ENCODE data around the gene LCN15.

The LCN15 gene

GRCh38 chr9:136738960-136739359 lies 25.4 kb downstream of the LCN15 start:
- no peak for DNase-seq

- no peak for DNase-seq
These were observed 28.4 kb downstream of the LCN15 start for GRCh38 chr9:136735812-136736480.

DNA sequence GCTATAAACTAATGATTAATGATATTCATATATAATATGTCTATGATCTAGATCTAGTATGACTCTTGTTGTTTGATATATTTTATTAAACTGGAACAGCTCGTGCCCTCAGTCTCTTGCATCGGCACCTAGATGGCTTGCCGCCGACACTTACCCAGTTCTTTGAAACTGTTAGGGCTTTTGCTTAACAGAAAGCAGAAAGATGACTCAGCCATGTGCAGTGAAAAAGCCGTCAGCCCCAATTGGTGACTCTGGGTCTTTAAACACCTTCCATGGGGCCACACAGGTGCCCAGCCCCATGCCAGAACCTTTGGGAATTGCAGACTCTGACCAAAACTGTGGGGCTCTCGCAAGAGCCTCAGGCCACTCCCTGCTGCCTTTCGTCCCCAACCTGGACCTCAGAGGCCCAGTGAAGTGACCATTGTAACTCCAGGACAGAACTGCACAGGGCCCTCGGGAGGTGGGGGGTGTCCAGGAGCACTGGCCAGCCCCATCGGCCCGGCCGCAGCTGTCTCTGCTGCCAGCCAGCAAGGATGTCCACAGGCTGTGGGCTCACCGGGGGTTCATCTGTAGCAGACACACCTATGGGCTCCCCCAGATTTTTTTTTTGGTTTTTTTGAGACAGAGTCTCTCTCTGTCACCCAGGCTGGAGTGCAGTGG lies 29.4 kb downstream of the LCN15 start:
- no peak for DNase-seq

DNA sequence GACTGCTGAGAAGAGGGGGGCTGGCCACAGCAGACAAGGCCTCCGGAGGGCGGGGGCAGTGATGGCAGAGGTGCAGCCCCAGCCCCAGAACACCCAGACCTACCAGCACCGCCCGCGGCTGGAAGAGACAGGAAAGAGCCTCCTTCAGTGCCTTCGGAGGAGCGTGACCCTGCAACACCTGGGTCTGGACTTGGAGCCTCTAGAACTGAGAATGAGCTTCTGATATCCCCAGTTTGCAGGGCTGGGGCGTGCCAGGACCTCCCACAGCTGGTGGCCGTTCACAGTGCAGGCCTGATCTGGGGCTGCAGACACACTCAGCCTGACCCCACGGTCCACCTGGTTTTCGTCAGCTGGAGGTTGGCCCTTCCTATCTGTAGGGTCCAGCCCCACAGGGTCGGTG lies 30.7 kb downstream of the LCN15 start:
- no peak for DNase-seq

DNA sequence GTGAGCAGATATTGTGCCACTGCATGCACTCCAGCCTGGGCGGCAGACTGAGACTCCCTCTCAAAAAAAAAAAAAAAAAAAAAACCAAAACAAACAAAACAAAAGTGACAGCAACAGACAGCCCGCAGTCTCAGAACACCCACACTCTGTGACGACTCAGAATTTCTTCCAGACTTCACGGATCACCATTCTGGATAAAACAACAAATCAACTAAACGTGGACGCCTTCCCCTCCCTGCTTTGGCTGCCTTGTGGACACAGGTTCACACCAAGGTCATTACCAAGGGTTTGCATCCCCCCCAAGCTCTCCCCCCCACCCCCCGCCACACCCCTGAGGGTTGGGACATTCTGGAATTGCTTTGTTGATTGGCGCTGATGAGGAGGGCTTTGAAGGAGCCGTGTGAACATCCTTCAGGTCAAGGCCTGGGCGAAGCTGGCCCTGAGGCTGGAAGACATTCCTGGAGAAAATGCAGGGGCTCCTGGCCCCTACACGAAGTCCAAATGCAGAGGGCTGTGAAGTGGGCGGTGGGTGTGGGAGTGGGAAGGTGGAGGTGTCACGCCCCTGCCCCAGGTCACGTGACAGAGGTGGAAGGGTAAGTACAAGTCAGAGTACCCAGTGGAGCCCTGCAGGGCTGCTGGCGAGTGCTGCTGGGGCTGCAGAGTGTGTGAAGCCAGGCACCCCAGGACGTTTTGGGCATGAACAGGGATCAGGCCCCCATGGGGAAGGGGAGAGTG lies 31.7 kb downstream of the LCN15 start:
- DNase-seq: no peak

- DNase-seq: no peak
These were observed 34.4 kb downstream of the LCN15 start for GRCh38 chr9:136729926-136730325.

DNA sequence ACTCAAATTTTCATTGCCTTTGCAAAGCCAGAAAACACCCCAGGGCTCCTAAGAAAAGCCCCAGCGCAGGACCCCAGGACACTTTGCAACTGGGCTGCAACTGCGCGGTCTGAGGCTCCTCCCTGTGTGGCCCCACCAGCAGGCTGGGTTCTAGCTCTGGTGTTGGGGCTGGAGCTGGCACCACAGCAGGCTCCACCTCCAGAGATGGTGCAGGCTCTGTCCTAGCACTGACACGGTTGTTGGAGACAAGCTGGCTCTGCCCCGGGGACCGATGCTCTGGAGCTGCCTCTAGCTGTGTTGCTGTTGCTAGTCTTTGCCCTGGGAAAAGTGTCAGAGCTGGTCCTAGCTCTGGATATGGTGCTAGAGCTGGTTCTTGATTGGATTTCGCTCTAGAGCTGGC lies 35.2 kb downstream of the LCN15 start:
- no peak for DNase-seq

- no peak for DNase-seq
These were observed 35.7 kb downstream of the LCN15 start for GRCh38 chr9:136728548-136729123.

GRCh38 chr9:136728080-136728547 lies 36.2 kb downstream of the LCN15 start:
- DNase-seq: peak; percentile 18 to 80

GRCh38 chr9:136726631-136727191 lies 37.6 kb downstream of the LCN15 start:
- no peak for DNase-seq

- DNase-seq: no peak
These were observed 38.2 kb downstream of the LCN15 start for GRCh38 chr9:136726118-136726517.

DNA sequence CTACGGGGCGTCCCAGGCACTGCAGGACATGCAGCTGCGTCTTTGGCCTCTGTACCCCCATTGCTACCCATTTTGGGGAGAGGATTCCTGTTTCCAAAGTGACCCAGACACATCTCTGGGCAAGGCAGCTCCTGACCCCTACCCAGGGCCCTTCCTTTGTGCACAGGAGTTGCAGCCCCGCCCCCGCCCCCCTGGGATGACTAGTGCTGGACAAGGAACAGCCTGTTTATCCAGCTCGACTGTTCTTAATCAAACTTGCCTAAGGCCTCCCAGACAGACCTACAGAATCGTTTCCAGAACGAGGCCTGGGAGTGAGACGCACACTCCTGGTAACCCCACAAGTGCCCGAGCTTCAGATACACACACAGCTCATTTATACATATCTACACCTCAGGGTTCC lies 38.7 kb downstream of the LCN15 start:
- DNase-seq: no peak

GRCh38 chr9:136724772-136725171 lies 39.5 kb downstream of the LCN15 start:
- DNase-seq: no peak

GRCh38 chr9:136723989-136724388 lies 40.3 kb downstream of the LCN15 start:
- DNase-seq: no peak

DNA sequence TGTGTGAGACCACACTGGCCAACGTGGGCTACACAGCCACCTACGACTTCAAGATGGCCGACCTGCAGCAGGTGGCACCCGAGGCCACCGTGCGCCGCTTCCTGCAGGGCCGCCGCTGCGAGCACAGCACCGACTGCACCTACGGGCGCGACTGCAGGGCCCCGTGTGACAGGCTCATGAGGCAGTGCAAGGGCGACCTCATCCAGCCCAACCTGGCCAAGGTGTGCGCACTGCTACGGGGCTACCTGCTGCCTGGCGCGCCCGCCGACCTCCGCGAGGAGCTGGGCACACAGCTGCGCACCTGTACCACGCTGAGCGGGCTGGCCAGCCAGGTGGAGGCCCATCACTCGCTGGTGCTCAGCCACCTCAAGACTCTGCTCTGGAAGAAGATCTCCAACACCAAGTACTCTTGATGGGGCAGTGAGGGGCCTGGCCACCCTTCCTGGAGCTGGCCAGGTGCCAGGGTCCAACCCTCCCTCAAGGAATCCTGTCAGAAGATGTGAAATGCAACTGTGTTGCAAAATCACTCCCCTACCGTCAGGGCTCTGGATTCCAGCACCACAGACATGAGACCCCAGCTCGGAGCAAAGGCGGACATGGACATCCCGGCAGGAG lies 40.8 kb downstream of the LCN15 start:
- no peak for DNase-seq

GRCh38 chr9:136722969-136723356 lies 41.4 kb downstream of the LCN15 start:
- DNase-seq: no peak

- no peak for DNase-seq
These were observed 42.0 kb downstream of the LCN15 start for GRCh38 chr9:136722093-136722968.

GRCh38 chr9:136721339-136722092 lies 42.8 kb downstream of the LCN15 start:
- no peak for DNase-seq

DNA sequence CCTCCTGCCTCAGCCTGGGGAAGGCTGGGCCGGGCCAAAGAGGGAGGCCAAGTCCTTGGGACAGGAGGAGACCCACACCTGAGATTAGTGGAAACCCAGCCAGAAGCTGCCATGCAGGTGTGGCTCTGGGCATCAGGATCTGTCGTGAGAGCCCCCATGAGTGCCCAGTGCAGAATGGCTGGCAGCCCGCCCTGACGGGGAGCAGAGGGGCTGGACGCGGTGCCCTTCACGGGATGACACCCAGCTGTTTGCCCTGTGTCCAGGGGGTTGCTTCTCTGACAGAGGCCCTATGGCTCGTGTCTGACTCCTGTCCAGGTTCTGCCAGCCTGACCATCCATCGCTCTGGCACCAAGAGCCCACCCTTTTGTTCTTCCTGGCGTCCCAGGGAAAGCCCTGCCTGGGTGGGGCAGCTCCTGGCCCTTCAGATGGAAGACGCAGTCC lies 43.4 kb downstream of the LCN15 start:
- no peak for DNase-seq

DNA sequence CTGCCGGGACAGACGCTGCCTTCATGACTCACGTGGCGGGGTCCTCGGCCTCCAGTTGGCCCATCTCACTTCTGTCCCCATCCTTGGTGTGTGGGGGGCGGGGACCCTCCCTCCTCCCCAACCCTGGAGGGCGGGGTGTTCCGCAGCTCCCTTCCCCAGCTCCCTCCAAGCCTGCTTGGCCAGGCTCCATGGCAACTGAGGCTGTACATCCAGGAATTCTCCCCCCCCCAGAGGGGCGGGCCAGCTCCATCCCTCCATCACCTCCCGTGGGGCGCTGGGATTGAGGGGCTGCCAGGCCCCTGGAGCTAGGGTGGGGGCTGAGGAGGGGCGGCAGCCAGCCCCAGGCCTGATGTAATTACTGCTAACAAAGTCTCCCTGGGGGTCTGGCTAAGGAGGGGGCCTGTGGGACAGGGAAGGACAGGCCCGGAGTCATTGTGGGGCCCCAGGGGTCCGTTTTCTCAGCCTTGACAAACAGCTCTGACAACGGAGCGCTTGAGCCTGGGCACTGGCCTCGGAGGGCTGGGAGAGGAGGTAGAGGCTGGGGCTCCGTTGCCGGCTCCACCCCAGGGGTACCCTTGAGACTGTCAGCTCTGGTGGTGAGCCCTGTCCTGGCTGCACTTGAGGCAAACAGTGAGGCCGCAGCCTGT lies 43.9 kb downstream of the LCN15 start:
- no peak for DNase-seq

Data from NCI-H526 (cell line).